ENCODE results near the gene CDV3. TPM values are rescaled to one million over a fixed set of nuclear protein-coding genes. Genes with fewer than 3 reads are reported as not detected.
"Not testable (repeated sequence)": the region's sequence is repeated elsewhere in the genome, so short reads cannot be mapped to it uniquely, and the experiment has no call there.

CDV3 gene, protein sequence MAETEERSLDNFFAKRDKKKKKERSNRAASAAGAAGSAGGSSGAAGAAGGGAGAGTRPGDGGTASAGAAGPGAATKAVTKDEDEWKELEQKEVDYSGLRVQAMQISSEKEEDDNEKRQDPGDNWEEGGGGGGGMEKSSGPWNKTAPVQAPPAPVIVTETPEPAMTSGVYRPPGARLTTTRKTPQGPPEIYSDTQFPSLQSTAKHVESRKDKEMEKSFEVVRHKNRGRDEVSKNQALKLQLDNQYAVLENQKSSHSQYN
- total RNA-seq = 100 to 1,000 TPM in 2 of 4 donors, 10 to 100 TPM in 2; 75.9 to 122 (median 98.7) TPM

DNA sequence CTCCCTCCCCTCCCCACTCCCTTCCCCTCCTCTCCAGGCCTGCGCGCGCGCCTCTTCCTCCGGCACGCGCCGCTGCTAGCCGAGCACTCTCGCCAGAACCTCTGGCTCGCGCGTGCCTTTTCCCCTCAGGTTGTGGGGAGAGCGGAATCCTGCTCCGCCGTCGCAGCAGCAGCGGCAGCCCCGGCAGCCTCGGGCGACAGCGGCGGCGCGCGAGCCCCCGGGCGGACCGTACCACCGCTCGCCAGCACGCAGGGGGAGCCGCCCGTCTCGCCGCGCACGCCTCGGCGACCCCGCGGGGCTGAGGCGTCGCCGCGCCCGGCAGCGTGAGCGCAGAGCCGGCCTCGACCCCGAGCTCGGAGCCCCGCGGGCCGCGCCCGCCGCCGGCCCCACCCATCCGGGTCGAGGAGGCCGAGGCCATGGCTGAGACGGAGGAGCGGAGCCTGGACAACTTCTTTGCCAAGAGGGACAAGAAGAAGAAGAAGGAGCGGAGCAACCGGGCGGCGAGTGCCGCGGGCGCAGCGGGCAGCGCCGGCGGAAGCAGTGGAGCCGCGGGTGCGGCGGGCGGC lies at the start of gene CDV3:
TSS of gene CDV3 (plus strand) at position 58 of the 566 bp plus-strand sequence. CDS start at position 417, 359 bp downstream.
- DNase-seq (ENCODE audit: low spot score in 2 of 2) = peak; percentile 78 to 80
- H3K27ac ChIP-seq = peak within 1 kb of the TSS; percentile 99
- 0% methylated on average over 15 of the region's 81 CpGs for WGBS
- TF ChIP-seq EP300 (IDR thresholded peaks at IDR 0.05) (no peak), POLR2AphosphoS5 (IDR thresholded peaks at IDR 0.05) (peak in 1 of 3 donors; percentile 65), POLR2A (IDR thresholded peaks at IDR 0.05) (peak in 1 of 2 donors; percentile 69)
- TF ChIP-seq, protein P1, sequence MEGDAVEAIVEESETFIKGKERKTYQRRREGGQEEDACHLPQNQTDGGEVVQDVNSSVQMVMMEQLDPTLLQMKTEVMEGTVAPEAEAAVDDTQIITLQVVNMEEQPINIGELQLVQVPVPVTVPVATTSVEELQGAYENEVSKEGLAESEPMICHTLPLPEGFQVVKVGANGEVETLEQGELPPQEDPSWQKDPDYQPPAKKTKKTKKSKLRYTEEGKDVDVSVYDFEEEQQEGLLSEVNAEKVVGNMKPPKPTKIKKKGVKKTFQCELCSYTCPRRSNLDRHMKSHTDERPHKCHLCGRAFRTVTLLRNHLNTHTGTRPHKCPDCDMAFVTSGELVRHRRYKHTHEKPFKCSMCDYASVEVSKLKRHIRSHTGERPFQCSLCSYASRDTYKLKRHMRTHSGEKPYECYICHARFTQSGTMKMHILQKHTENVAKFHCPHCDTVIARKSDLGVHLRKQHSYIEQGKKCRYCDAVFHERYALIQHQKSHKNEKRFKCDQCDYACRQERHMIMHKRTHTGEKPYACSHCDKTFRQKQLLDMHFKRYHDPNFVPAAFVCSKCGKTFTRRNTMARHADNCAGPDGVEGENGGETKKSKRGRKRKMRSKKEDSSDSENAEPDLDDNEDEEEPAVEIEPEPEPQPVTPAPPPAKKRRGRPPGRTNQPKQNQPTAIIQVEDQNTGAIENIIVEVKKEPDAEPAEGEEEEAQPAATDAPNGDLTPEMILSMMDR (IDR thresholded peaks at IDR 0.05) = no peak
- H3K27me3 ChIP-seq = no peaks in the 10 kb centered on the region
- H3K4me1 ChIP-seq = peaks cover 51% of the 10 kb centered on the region
- peak within 1 kb of the TSS; percentile 89 for H3K4me3 ChIP-seq
- peaks cover 20% of the 10 kb centered on the region for H3K36me3 ChIP-seq
- H3K9me3 ChIP-seq = no peaks in the 10 kb centered on the region

DNA sequence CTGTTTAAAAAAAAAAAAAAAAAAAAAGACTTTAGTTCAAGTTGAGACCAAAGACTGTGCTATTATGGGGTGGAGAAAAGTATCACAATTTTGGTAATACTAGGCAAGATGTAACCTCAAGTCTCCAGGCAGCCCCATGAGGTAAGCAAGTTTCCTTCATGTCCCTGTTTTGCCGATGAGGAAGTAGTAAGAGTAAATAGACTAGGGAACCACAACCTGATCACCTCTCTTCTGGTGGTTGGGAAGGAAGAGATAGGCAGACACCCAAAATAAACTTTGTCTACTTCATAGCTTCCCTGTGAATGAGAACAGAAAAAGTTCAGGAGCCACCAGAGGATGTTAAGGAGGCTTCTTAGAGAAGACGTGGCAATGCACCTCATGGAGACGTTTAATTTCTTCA lies 49.7 kb upstream of the CDV3 start:
- not testable (repeated sequence) for H3K4me1 ChIP-seq; H3K9me3 ChIP-seq; H3K36me3 ChIP-seq; H3K4me3 ChIP-seq; H3K27me3 ChIP-seq; DNase-seq (ENCODE audit: low spot score in 2 of 2); H3K27ac ChIP-seq
- 81% methylated on average over 3 of the region's 3 CpGs for WGBS

DNA sequence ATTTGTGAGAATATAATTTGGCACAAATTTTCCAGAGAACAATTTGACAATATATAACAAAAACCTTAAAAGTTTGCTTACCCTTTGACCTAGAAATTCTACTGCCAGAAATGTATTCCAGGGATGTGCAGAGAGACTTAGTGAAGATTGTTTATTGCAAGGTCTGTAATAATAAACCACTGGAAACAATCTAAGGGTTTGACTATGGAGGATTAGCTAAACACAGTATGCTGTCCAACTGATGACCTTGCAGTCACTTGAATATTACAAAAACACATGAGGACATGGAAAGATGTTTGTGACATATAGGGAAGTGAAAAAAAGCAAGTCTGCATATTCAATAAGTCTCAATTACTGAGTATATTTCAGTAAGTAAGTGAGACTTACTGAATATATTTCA lies 48.1 kb upstream of the CDV3 start:
- Histone ChIP-seq H3K36me3 (no peaks in the 10 kb centered on the region), H3K27ac (no peak overlapping the region), H3K4me1 (no peaks in the 10 kb centered on the region), H3K27me3 (no peaks in the 10 kb centered on the region), H3K9me3 (no peaks in the 10 kb centered on the region), H3K4me3 (no peak overlapping the region)
- no peak for DNase-seq (ENCODE audit: low spot score in 2 of 2)
- TF ChIP-seq POLR2AphosphoS5 (IDR thresholded peaks at IDR 0.05) (no peak), POLR2A (IDR thresholded peaks at IDR 0.05) (no peak), EP300 (IDR thresholded peaks at IDR 0.05) (no peak)
- TF ChIP-seq, protein P1 (IDR thresholded peaks at IDR 0.05) = no peak

DNA sequence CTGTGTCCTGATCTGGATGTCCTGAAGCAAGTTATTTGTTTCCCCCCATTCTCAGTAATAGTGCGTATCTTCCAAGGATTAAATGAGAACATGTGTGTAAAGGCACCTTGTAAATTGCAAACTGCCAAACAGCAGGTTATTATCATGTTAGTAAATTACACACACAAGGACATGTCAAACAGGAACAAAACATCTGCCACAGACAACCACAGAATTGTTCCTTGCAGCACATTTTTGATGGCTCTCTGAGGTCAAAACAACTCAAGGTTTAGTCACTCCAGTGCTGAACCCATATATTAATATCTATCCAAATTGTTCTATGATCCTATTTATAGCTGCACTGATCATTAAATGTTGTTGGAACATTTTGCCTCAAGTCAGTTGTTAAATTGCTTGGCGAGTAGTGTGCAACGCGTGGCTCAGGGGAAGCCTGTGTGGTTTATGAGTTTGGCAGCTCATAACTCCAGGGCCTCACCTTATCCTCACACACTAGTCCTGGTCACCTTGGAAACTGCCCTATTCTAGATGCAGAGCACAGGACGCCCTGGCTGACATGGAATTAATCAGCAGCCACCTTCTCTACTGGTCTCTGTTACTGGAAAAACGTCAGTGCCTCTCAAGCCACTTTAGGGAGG lies 46.3 kb upstream of the CDV3 start:
- DNase-seq (ENCODE audit: low spot score in 2 of 2) = no peak
- 28% methylated on average over 6 of the region's 6 CpGs for WGBS

DNA sequence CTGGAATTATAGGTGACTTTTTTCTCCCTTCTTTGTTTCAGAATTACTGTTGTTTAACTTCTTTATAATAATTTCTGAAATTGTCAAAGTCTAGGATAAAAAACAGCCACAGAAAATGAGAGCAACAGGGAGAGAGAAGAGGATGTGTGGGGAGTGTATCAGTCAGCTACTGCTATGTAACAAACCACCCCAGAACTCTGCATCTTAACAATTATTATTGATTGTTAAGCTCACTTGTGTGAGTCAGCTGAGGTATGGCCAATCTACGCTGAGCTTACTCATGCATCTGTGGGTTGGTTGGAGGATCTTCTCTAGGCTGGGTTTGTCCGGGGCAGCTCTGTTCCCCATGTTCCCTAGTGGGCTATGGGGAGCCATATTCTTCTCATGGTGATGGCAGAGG lies 43.7 kb upstream of the CDV3 start:
- Histone ChIP-seq H3K4me3 (no peak overlapping the region), H3K4me1 (no peaks in the 10 kb centered on the region), H3K36me3 (no peaks in the 10 kb centered on the region), H3K27me3 (no peaks in the 10 kb centered on the region), H3K27ac (no peak overlapping the region), H3K9me3 (no peaks in the 10 kb centered on the region)
- WGBS = 93% methylated on average over 2 of the region's 2 CpGs
- no peak for DNase-seq (ENCODE audit: low spot score in 2 of 2)
- TF ChIP-seq POLR2A (IDR thresholded peaks at IDR 0.05) = no peak
- TF ChIP-seq POLR2AphosphoS5 (IDR thresholded peaks at IDR 0.05) = no peak
- TF ChIP-seq, protein P1 (IDR thresholded peaks at IDR 0.05) = no peak
- TF ChIP-seq EP300 (IDR thresholded peaks at IDR 0.05) = no peak

More for the DNA sequence above, 46.3 kb upstream of the CDV3 start:
- H3K4me1 ChIP-seq = no peaks in the 10 kb centered on the region
- no peaks in the 10 kb centered on the region for H3K36me3 ChIP-seq
- H3K27me3 ChIP-seq = no peaks in the 10 kb centered on the region
- no peak for TF ChIP-seq POLR2AphosphoS5 (IDR thresholded peaks at IDR 0.05)
- TF ChIP-seq EP300 (IDR thresholded peaks at IDR 0.05) = no peak
- TF ChIP-seq, protein P1 (IDR thresholded peaks at IDR 0.05) = no peak
- TF ChIP-seq POLR2A (IDR thresholded peaks at IDR 0.05) = no peak
- H3K9me3 ChIP-seq = no peaks in the 10 kb centered on the region
- H3K4me3 ChIP-seq = no peak overlapping the region
- no peak overlapping the region for H3K27ac ChIP-seq
